GM23338 (cell line): Measurements from ENCODE around the gene CATSPER2. TPM values are rescaled to one million over a fixed set of nuclear protein-coding genes. Genes with fewer than 3 reads are reported as not detected.
"Not testable (repeated sequence)": the region's sequence is repeated elsewhere in the genome, so short reads cannot be mapped to it uniquely, and the experiment has no call there.

Experiments used
- ATAC-seq: fragments of 200-7000 bp; cut with Tn5 transposase; 3 replicates; pipeline ENCODE4 v1.9.1; 2020
- DNase-seq: peaks from one replicate; pipeline ENCODE4 v3.0.0-alpha.2; 2015; ENCODE audit warnings: low spot score
- H2AFZ ChIP-seq: fragments of 200-600 bp; sonication (generic); 2 replicates; pipeline ENCODE4 v1.8.0; 2016; ENCODE audit warnings: antibody characterized with exemption, mild to moderate bottlenecking, moderate library complexity
- H3F3A ChIP-seq: fragments of 200-600 bp; sonication (generic); replicated peaks from 2 replicates; pipeline ENCODE4 v1.8.0; 2017; ENCODE audit warnings: antibody characterized with exemption, mixed run types, low read depth
- H3K27ac ChIP-seq: fragments of 200-600 bp; sonication (generic); 2 replicates; pipeline ENCODE4 v1.6.1; 2016; ENCODE audit warnings: low read depth
- H3K27me3 ChIP-seq: fragments of 200-600 bp; sonication (generic); 2 replicates; pipeline ENCODE4 v1.8.0; 2016; ENCODE audit warnings: mild to moderate bottlenecking, mixed run types, moderate library complexity; ENCODE audit not compliant: insufficient read depth
- H3K36me3 ChIP-seq: fragments of 200-600 bp; sonication (generic); 2 replicates; pipeline ENCODE4 v1.8.0; 2016; ENCODE audit warnings: mild to moderate bottlenecking; ENCODE audit not compliant: insufficient read depth
- H3K4me1 ChIP-seq: fragments of 200-600 bp; sonication (generic); 2 replicates; pipeline ENCODE4 v1.8.0; 2016; ENCODE audit warnings: mild to moderate bottlenecking, moderate library complexity; ENCODE audit not compliant: insufficient read depth
- H3K4me2 ChIP-seq: fragments of 200-600 bp; sonication (generic); 2 replicates; pipeline ENCODE4 v1.7.1; 2017; ENCODE audit warnings: mixed run types
- H3K4me3 ChIP-seq: fragments of 200-600 bp; sonication (generic); 2 replicates; pipeline ENCODE4 v1.6.1; 2016; ENCODE audit warnings: mixed run types
- H3K79me2 ChIP-seq: fragments of 200-600 bp; sonication (generic); replicated peaks from 2 replicates; pipeline ENCODE4 v1.8.0; 2017; ENCODE audit warnings: mild to moderate bottlenecking; ENCODE audit not compliant: insufficient read depth
- H3K9me2 ChIP-seq: fragments of 200-600 bp; sonication (generic); 2 replicates; pipeline ENCODE4 v1.8.0; 2017; ENCODE audit not compliant: insufficient read depth
- H4K20me1 ChIP-seq: fragments of 200-600 bp; sonication (generic); replicated peaks from 2 replicates; pipeline ENCODE4 v1.8.0; 2017; ENCODE audit warnings: mild to moderate bottlenecking; ENCODE audit not compliant: insufficient read depth
- H3K27ac Mint-ChIP-seq: 2 replicates; pipeline ENCODE4 v1.8.0; 2020; ENCODE audit warnings: inconsistent platforms, mild to moderate bottlenecking, moderate library complexity, mixed read lengths
- H3K27me3 Mint-ChIP-seq: 3 replicates; pipeline ENCODE4 v1.8.0; 2022; ENCODE audit warnings: low read depth, mild to moderate bottlenecking, moderate library complexity, mixed read lengths, inconsistent platforms; ENCODE audit not compliant: insufficient read depth, poor library complexity
- H3K36me3 Mint-ChIP-seq: 3 replicates; pipeline ENCODE4 v1.8.0; 2021; ENCODE audit warnings: low read depth, mild to moderate bottlenecking, inconsistent platforms, moderate library complexity, mixed read lengths
- H3K4me1 Mint-ChIP-seq: 3 replicates; pipeline ENCODE4 v1.8.0; 2020; ENCODE audit warnings: mild to moderate bottlenecking, inconsistent platforms, mixed read lengths
- H3K4me3 Mint-ChIP-seq: 3 replicates; pipeline ENCODE4 v1.8.0; 2021; ENCODE audit warnings: moderate library complexity, mild to moderate bottlenecking, inconsistent platforms, mixed read lengths
- H3K9me3 Mint-ChIP-seq: 3 replicates; pipeline ENCODE4 v1.8.0; 2020; ENCODE audit warnings: moderate library complexity, mild to moderate bottlenecking, inconsistent platforms, mixed read lengths
- polyA plus RNA-seq: library from polyadenylated mRNA; unstranded; fragments of >200 nt; fragmentation: Nextera tagmentation; extraction: Ambion mirVana; gene quantifications from 2 replicates; pipeline ENCODE4 v1.2.1, GENCODE V29; 2016
- total RNA-seq: library from RNA; depleted of rRNA; stranded (reverse); fragments of >200 nt; shearing (Covaris generic); gene quantifications from 2 replicates; pipeline ENCODE4 v1.2.3, GENCODE V29; 2014

CATSPER2 gene
- total and polyA plus RNA-seq, 2 experiments from 2014 or later: 0.92 to 1.1 TPM

GRCh38 chr15:43622068-43622799 lies 26.4 kb downstream of the CATSPER2 start:
- H3K9me2 ChIP-seq, H3K27ac Mint-ChIP-seq, H4K20me1 ChIP-seq, H3K4me1 ChIP-seq, H3K36me3 ChIP-seq, H3K4me2 ChIP-seq, H3K4me3 Mint-ChIP-seq, H3K79me2 ChIP-seq, H3K9me3 Mint-ChIP-seq, DNase-seq, H2AFZ ChIP-seq, H3K27me3 ChIP-seq, H3K27ac ChIP-seq, H3F3A ChIP-seq, ATAC-seq, H3K4me1 Mint-ChIP-seq, H3K27me3 Mint-ChIP-seq, H3K4me3 ChIP-seq, H3K36me3 Mint-ChIP-seq: not testable (repeated sequence)

GRCh38 chr15:43618700-43619099 lies 29.9 kb downstream of the CATSPER2 start, which contains the start of gene STRC:
TSS of gene STRC (minus strand) at chr15:43618800. CDS start at chr15:43618722, 78 bp downstream.
- not testable (repeated sequence) for H3K27me3 Mint-ChIP-seq, H3K4me3 ChIP-seq, H4K20me1 ChIP-seq, H3K27ac Mint-ChIP-seq, H3K36me3 ChIP-seq, DNase-seq, H3K4me3 Mint-ChIP-seq, H3K4me1 ChIP-seq, H3K36me3 Mint-ChIP-seq, H3K27ac ChIP-seq, H3K9me2 ChIP-seq, H3K9me3 Mint-ChIP-seq, H3K4me1 Mint-ChIP-seq, H3K4me2 ChIP-seq, H2AFZ ChIP-seq, H3K27me3 ChIP-seq, H3K79me2 ChIP-seq, H3F3A ChIP-seq
- peak; percentile 49 for ATAC-seq

GRCh38 chr15:43617750-43618149 lies 30.9 kb downstream of the CATSPER2 start:
- H3K4me1 Mint-ChIP-seq, H3K4me1 ChIP-seq, H4K20me1 ChIP-seq, H3K27me3 ChIP-seq, ATAC-seq, H3K4me3 ChIP-seq, H2AFZ ChIP-seq, H3K4me3 Mint-ChIP-seq, H3K27me3 Mint-ChIP-seq, H3K79me2 ChIP-seq, H3K4me2 ChIP-seq, H3K9me2 ChIP-seq, H3K27ac ChIP-seq, H3K9me3 Mint-ChIP-seq, DNase-seq, H3F3A ChIP-seq, H3K36me3 ChIP-seq, H3K36me3 Mint-ChIP-seq, H3K27ac Mint-ChIP-seq: not testable (repeated sequence)

- H3K9me2 ChIP-seq, ATAC-seq, H3K4me3 ChIP-seq, H3K4me1 ChIP-seq, DNase-seq, H3K27ac Mint-ChIP-seq, H3K9me3 Mint-ChIP-seq, H3K27ac ChIP-seq, H3K36me3 ChIP-seq, H3K27me3 ChIP-seq, H3K4me3 Mint-ChIP-seq, H3K4me1 Mint-ChIP-seq, H4K20me1 ChIP-seq, H3K79me2 ChIP-seq, H3K27me3 Mint-ChIP-seq, H3F3A ChIP-seq, H3K4me2 ChIP-seq, H2AFZ ChIP-seq: not testable (repeated sequence)
- H3K36me3 Mint-ChIP-seq: peaks cover 18% of the 10 kb centered on the region
Observed at GRCh38 chr15:43602233-43602632, 46.4 kb downstream of the CATSPER2 start.

GRCh38 chr15:43600200-43600599 lies 48.4 kb downstream of the CATSPER2 start:
- not testable (repeated sequence) for H3K4me2 ChIP-seq, H3K4me1 ChIP-seq, H2AFZ ChIP-seq, H3K27me3 ChIP-seq, H3K36me3 ChIP-seq, H3K27me3 Mint-ChIP-seq, H3K4me3 ChIP-seq, H3K9me3 Mint-ChIP-seq, H3K27ac Mint-ChIP-seq, ATAC-seq, H3K4me1 Mint-ChIP-seq, H3F3A ChIP-seq, H3K27ac ChIP-seq, H3K79me2 ChIP-seq, H3K4me3 Mint-ChIP-seq, H3K9me2 ChIP-seq, DNase-seq, H4K20me1 ChIP-seq
- peaks cover 23% of the 10 kb centered on the region for H3K36me3 Mint-ChIP-seq

GRCh38 chr15:43599131-43599530 lies 49.5 kb downstream of the CATSPER2 start:
- not testable (repeated sequence) for H3K4me1 ChIP-seq, H3K36me3 ChIP-seq, H3K4me3 ChIP-seq, H3K27me3 ChIP-seq, H3K27ac ChIP-seq, ATAC-seq, H3K4me1 Mint-ChIP-seq, H3K4me2 ChIP-seq, H3K27ac Mint-ChIP-seq, H3K9me3 Mint-ChIP-seq, DNase-seq, H2AFZ ChIP-seq, H3K9me2 ChIP-seq, H4K20me1 ChIP-seq, H3K27me3 Mint-ChIP-seq, H3F3A ChIP-seq, H3K4me3 Mint-ChIP-seq, H3K79me2 ChIP-seq
- peaks cover 23% of the 10 kb centered on the region for H3K36me3 Mint-ChIP-seq
